ENCODE data around the gene ITPR3.
A peak's percentile ranks its signal among the peaks of the same experiment; 100 is the strongest.

The ITPR3 gene

GRCh38 chr6:33725891-33726673 is 105.0 kb downstream of the ITPR3 start:
- H3K27ac Mint-ChIP-seq: peak overlapping the region; percentile 31
- TF ChIP-seq CTCF (IDR thresholded peaks at IDR 0.05): no peak
- DNase-seq: no peak
- no peaks in the 10 kb centered on the region for H3K9me3 Mint-ChIP-seq
- no peak overlapping the region for H3K4me3 Mint-ChIP-seq
- peaks cover 43% of the 10 kb centered on the region for H3K36me3 Mint-ChIP-seq (ENCODE audit: low read depth)
- H3K4me1 Mint-ChIP-seq: peaks cover 26% of the 10 kb centered on the region
- peaks cover 52% of the 10 kb centered on the region for H3K27me3 Mint-ChIP-seq (ENCODE audit: low read depth, poor library complexity)

GRCh38 chr6:33726696-33727095 is 105.6 kb downstream of the ITPR3 start:
- Mint-ChIP-seq H3K9me3 (no peaks in the 10 kb centered on the region), H3K36me3 (ENCODE audit: low read depth) (peaks cover 40% of the 10 kb centered on the region), H3K27me3 (ENCODE audit: low read depth, poor library complexity) (peaks cover 50% of the 10 kb centered on the region), H3K4me1 (peaks cover 32% of the 10 kb centered on the region), H3K4me3 (no peak overlapping the region), H3K27ac (peak overlapping the region; percentile 31)
- no peak for TF ChIP-seq CTCF (IDR thresholded peaks at IDR 0.05)
- DNase-seq: no peak

- H3K27me3 Mint-ChIP-seq (ENCODE audit: low read depth, poor library complexity): peaks cover 46% of the 10 kb centered on the region
- no peak for DNase-seq
- no peak for TF ChIP-seq CTCF (IDR thresholded peaks at IDR 0.05)
Measured at GRCh38 chr6:33727126-33727525, 106.0 kb downstream of the ITPR3 start.

GRCh38 chr6:33727932-33728331 is 106.8 kb downstream of the ITPR3 start:
- H3K9me3 Mint-ChIP-seq: no peaks in the 10 kb centered on the region
- H3K4me3 Mint-ChIP-seq: no peak overlapping the region
- no peak for DNase-seq
- H3K36me3 Mint-ChIP-seq (ENCODE audit: low read depth): peaks cover 30% of the 10 kb centered on the region
- H3K27me3 Mint-ChIP-seq (ENCODE audit: low read depth, poor library complexity): peaks cover 41% of the 10 kb centered on the region
- peaks cover 41% of the 10 kb centered on the region for H3K4me1 Mint-ChIP-seq
- no peak for TF ChIP-seq CTCF (IDR thresholded peaks at IDR 0.05)
- H3K27ac Mint-ChIP-seq: no peak overlapping the region

More at GRCh38 chr6:33727126-33727525, 106.0 kb downstream of the ITPR3 start:
- peaks cover 38% of the 10 kb centered on the region for H3K36me3 Mint-ChIP-seq (ENCODE audit: low read depth)
- H3K9me3 Mint-ChIP-seq: no peaks in the 10 kb centered on the region
- H3K4me1 Mint-ChIP-seq: peaks cover 33% of the 10 kb centered on the region
- H3K27ac Mint-ChIP-seq: no peak overlapping the region
- no peak overlapping the region for H3K4me3 Mint-ChIP-seq

- Mint-ChIP-seq H3K27ac (no peak overlapping the region), H3K4me3 (no peak overlapping the region)
- no peak for TF ChIP-seq CTCF (IDR thresholded peaks at IDR 0.05)
Measured at GRCh38 chr6:33728438-33728837, 107.3 kb downstream of the ITPR3 start.

GRCh38 chr6:33729059-33729458 is 107.9 kb downstream of the ITPR3 start:
- peaks cover 30% of the 10 kb centered on the region for H3K27me3 Mint-ChIP-seq (ENCODE audit: low read depth, poor library complexity)
- no peak overlapping the region for H3K27ac Mint-ChIP-seq
- H3K36me3 Mint-ChIP-seq (ENCODE audit: low read depth): peaks cover 21% of the 10 kb centered on the region
- TF ChIP-seq CTCF (IDR thresholded peaks at IDR 0.05): no peak
- H3K4me1 Mint-ChIP-seq: peaks cover 49% of the 10 kb centered on the region
- H3K9me3 Mint-ChIP-seq: no peaks in the 10 kb centered on the region
- no peak overlapping the region for H3K4me3 Mint-ChIP-seq
- DNase-seq: no peak

More at GRCh38 chr6:33728438-33728837, 107.3 kb downstream of the ITPR3 start:
- Mint-ChIP-seq H3K9me3 (no peaks in the 10 kb centered on the region), H3K27me3 (ENCODE audit: low read depth, poor library complexity) (peaks cover 36% of the 10 kb centered on the region), H3K4me1 (peaks cover 46% of the 10 kb centered on the region), H3K36me3 (ENCODE audit: low read depth) (peaks cover 25% of the 10 kb centered on the region)
- DNase-seq: no peak

All from nephron progenitor cell (in vitro differentiated cells).